ENCODE results near the gene TSFM. TPM values are rescaled to one million over a fixed set of nuclear protein-coding genes. Genes with fewer than 3 reads are reported as not detected.

TSFM gene
- total and polyA plus RNA-seq, 4 donors: 14.6 to 60.5 (median 38.2) TPM

DNA sequence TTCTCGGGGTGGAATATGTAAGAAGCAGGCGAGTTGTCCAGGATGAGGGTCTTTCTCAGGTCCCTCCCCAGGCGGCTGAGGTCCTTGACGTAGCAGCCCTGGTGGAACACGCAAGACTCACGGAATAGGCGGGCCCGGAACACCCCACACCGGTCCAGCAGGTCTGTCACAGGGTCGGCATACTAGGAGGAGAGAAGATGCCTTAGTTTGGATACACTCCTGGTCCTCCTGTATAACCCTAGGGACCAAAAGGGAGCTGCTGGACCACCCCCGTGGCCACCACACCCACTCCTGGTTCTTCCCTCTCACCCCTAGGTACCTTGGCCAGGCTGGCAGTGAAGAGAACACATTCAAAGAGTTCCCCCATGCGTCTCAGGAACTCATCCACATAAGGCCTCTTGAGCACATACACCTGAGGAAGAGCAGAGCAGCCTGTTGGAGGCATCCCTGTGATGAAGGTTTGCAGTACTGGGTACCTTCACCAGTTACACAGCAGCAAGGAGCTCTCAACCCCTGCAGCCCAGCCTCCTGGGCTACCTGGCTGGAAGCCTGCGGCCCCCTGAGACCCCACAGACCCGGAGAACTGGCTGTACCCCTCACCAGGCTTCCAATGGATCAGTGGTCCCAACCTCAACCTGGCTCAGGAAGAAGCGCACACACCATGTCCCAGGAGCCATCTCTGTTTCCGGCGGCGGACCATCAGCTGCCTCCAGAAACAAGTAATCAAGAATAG, 41.5 kb downstream of the TSFM start:
- Histone ChIP-seq H3K36me3 (ENCODE audit: control insufficient read depth in 4 of 4, insufficient read depth in 3 of 4, low read depth in 1 of 4, low read length in 3 of 4) (peaks cover 26 to 69% (median 63%) of the 10 kb centered on the region in 4 donors), H3K9ac (ENCODE audit: low read depth in 1 of 2, low read length in 2 of 2) (no peak overlapping the region), H3K4me3 (ENCODE audit: low read depth in 1 of 3, low read length in 3 of 3) (no peak overlapping the region), H3K4me1 (ENCODE audit: control insufficient read depth in 4 of 4, insufficient read depth in 4 of 4, low read length in 3 of 4) (peaks cover 3 to 31% (median 11%) of the 10 kb centered on the region in 4 donors), H3K27ac (ENCODE audit: low read depth in 1 of 2, low read length in 2 of 2) (no peak overlapping the region), H3K9me3 (ENCODE audit: control insufficient read depth in 4 of 4, low read length in 3 of 4) (no peaks in the 10 kb centered on the region), H3K27me3 (ENCODE audit: control insufficient read depth in 4 of 4, insufficient read depth in 4 of 4, low read length in 3 of 4) (no peaks in the 10 kb centered on the region)
- TF ChIP-seq SP1 (IDR thresholded peaks at IDR 0.05) (no peak), NR2F2 (IDR thresholded peaks at IDR 0.05) (no peak), FOXA2 (IDR thresholded peaks at IDR 0.05) (no peak), EGR1 (IDR thresholded peaks at IDR 0.05; ENCODE audit: low read depth in 2 of 2) (no peak), ATF3 (IDR thresholded peaks at IDR 0.05) (no peak), RAD21 (IDR thresholded peaks at IDR 0.05) (no peak), JUND (IDR thresholded peaks at IDR 0.05) (no peak), HNF4G (IDR thresholded peaks at IDR 0.05) (no peak), YY1 (IDR thresholded peaks at IDR 0.05) (no peak), GABPA (IDR thresholded peaks at IDR 0.05 in 1 of 2, conservative IDR thresholded peaks at IDR 0.05 in 1 of 2) (no peak), TAF1 (conservative IDR thresholded peaks at IDR 0.05) (no peak), FOXA1 (IDR thresholded peaks at IDR 0.05) (no peak), RXRA (IDR thresholded peaks at IDR 0.05) (no peak), CTCF (IDR thresholded peaks at IDR 0.05; ENCODE audit: low read depth, low read length, missing input control) (no peak)
- TF ChIP-seq, protein P1, sequence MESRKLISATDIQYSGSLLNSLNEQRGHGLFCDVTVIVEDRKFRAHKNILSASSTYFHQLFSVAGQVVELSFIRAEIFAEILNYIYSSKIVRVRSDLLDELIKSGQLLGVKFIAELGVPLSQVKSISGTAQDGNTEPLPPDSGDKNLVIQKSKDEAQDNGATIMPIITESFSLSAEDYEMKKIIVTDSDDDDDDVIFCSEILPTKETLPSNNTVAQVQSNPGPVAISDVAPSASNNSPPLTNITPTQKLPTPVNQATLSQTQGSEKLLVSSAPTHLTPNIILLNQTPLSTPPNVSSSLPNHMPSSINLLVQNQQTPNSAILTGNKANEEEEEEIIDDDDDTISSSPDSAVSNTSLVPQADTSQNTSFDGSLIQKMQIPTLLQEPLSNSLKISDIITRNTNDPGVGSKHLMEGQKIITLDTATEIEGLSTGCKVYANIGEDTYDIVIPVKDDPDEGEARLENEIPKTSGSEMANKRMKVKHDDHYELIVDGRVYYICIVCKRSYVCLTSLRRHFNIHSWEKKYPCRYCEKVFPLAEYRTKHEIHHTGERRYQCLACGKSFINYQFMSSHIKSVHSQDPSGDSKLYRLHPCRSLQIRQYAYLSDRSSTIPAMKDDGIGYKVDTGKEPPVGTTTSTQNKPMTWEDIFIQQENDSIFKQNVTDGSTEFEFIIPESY (IDR thresholded peaks at IDR 0.05): no peak
- TF ChIP-seq, protein P2, sequence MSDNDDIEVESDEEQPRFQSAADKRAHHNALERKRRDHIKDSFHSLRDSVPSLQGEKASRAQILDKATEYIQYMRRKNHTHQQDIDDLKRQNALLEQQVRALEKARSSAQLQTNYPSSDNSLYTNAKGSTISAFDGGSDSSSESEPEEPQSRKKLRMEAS (IDR thresholded peaks at IDR 0.05): no peak
- DNase-seq (ENCODE audit: low spot score): no peak
- 95% methylated on average over 18 of the region's 18 CpGs for WGBS

DNA sequence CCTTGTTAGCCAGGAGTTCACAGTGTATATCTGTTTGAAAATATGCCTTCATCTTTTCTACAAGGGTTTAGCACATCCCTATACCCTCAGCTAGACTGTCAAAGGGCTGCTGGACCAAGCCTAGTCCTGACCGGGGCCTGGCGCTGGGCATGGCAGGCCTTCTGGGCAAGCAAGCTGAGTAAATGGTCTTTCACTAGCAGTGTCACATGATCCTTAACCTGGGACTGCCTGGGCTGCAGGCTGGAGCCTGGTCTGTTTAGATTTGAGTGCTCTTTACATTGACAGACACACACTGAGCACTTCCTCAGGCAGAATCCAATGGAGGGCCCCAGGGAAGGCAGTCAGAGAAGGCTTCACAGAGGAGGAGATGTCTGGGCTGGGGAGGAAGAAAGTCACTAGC, 42.9 kb downstream of the TSFM start:
- no peak overlapping the region for H3K27ac ChIP-seq (ENCODE audit: low read depth in 1 of 2, low read length in 2 of 2)
- H3K4me1 ChIP-seq (ENCODE audit: control insufficient read depth in 4 of 4, insufficient read depth in 4 of 4, low read length in 3 of 4): peaks cover 3 to 26% (median 15%) of the 10 kb centered on the region in 4 donors

More for the DNA sequence above, 42.9 kb downstream of the TSFM start:
- no peak overlapping the region for H3K4me3 ChIP-seq (ENCODE audit: low read depth in 1 of 3, low read length in 3 of 3)
- H3K9me3 ChIP-seq (ENCODE audit: control insufficient read depth in 4 of 4, low read length in 3 of 4): no peaks in the 10 kb centered on the region
- no peaks in the 10 kb centered on the region for H3K27me3 ChIP-seq (ENCODE audit: control insufficient read depth in 4 of 4, insufficient read depth in 4 of 4, low read length in 3 of 4)
- TF ChIP-seq NR2F2 (IDR thresholded peaks at IDR 0.05) (no peak), EGR1 (IDR thresholded peaks at IDR 0.05; ENCODE audit: low read depth in 2 of 2) (no peak), GABPA (IDR thresholded peaks at IDR 0.05 in 1 of 2, conservative IDR thresholded peaks at IDR 0.05 in 1 of 2) (no peak)
- H3K36me3 ChIP-seq (ENCODE audit: control insufficient read depth in 4 of 4, insufficient read depth in 3 of 4, low read depth in 1 of 4, low read length in 3 of 4): peaks cover 27 to 71% (median 66%) of the 10 kb centered on the region in 4 donors
- H3K9ac ChIP-seq (ENCODE audit: low read depth in 1 of 2, low read length in 2 of 2): no peak overlapping the region
- DNase-seq (ENCODE audit: low spot score): no peak
- WGBS: 94% methylated on average over 2 of the region's 2 CpGs

Measured in liver (tissue), 9 donors.